Karpas-422 (cell line): ENCODE data around the gene ERC1. TPM values are rescaled to one million over a fixed set of nuclear protein-coding genes. Genes with fewer than 3 reads are reported as not detected.

ENCODE experiments used
- DNase-seq: peaks from one replicate; pipeline ENCODE4 v3.0.0-alpha.2; 2015
- H2AFZ ChIP-seq: fragments of 200-600 bp; sonication (generic); 2 replicates; pipeline ENCODE4 v1.6.1; 2014; ENCODE audit warnings: antibody characterized with exemption, low read length, mixed read lengths
- H3K27ac ChIP-seq: fragments of 200-600 bp; sonication (generic); 2 replicates; pipeline ENCODE4 v1.5.1; 2014; ENCODE audit warnings: mild to moderate bottlenecking, low read length, moderate library complexity
- H3K27me3 ChIP-seq: fragments of 200-600 bp; sonication (generic); 2 replicates; pipeline ENCODE4 v1.6.1; 2014; ENCODE audit warnings: low read length, mixed read lengths
- H3K36me3 ChIP-seq: fragments of 200-600 bp; sonication (generic); 2 replicates; pipeline ENCODE4 v1.6.1; 2014; ENCODE audit warnings: low read length, mixed read lengths; ENCODE audit not compliant: insufficient read depth
- H3K4me1 ChIP-seq: fragments of 200-600 bp; sonication (generic); 2 replicates; pipeline ENCODE4 v1.6.1; 2014; ENCODE audit warnings: mild to moderate bottlenecking, low read length, mixed read lengths
- H3K4me2 ChIP-seq: fragments of 200-600 bp; sonication (generic); 2 replicates; pipeline ENCODE4 v1.6.1; 2014; ENCODE audit warnings: low read length, low read depth, mild to moderate bottlenecking; ENCODE audit not compliant: poor library complexity, severe bottlenecking
- H3K4me3 ChIP-seq: fragments of 200-600 bp; sonication (generic); 2 replicates; pipeline ENCODE4 v1.5.1; 2014; ENCODE audit warnings: mild to moderate bottlenecking, antibody characterized with exemption, low read length, mixed read lengths
- H3K79me2 ChIP-seq: fragments of 200-600 bp; sonication (generic); 2 replicates; pipeline ENCODE4 v1.6.1; 2014; ENCODE audit warnings: mild to moderate bottlenecking, low read length, mixed read lengths
- H3K9ac ChIP-seq: fragments of 200-600 bp; sonication (generic); 2 replicates; pipeline ENCODE4 v1.6.0; 2014; ENCODE audit warnings: low read length
- H3K9me2 ChIP-seq: fragments of 200-600 bp; sonication (generic), shearing (Covaris generic); replicated peaks from 2 replicates; pipeline ENCODE4 v1.6.0; 2014; ENCODE audit warnings: mild to moderate bottlenecking, low read length, moderate library complexity; ENCODE audit not compliant: insufficient read depth
- H3K9me3 ChIP-seq: fragments of 300-700, 200-600 bp; sonication (generic); 2 replicates; pipeline ENCODE4 v1.6.1; 2014; ENCODE audit warnings: low read length, mixed read lengths
- H4K20me1 ChIP-seq: fragments of 200-600 bp; sonication (generic); 2 replicates; pipeline ENCODE4 v1.6.1; 2014; ENCODE audit warnings: mild to moderate bottlenecking, antibody characterized with exemption, low read length, low read depth; ENCODE audit not compliant: insufficient read depth
- total RNA-seq: library from RNA; depleted of rRNA; stranded (reverse); fragments of >200 nt; shearing (Covaris generic); gene quantifications from 2 replicates; pipeline ENCODE4 v1.2.3, GENCODE V29; 2014; ENCODE audit warnings: low replicate concordance

Gene ERC1
- total RNA-seq, 1 experiment from 2014 or later: 20.3 TPM

DNA sequence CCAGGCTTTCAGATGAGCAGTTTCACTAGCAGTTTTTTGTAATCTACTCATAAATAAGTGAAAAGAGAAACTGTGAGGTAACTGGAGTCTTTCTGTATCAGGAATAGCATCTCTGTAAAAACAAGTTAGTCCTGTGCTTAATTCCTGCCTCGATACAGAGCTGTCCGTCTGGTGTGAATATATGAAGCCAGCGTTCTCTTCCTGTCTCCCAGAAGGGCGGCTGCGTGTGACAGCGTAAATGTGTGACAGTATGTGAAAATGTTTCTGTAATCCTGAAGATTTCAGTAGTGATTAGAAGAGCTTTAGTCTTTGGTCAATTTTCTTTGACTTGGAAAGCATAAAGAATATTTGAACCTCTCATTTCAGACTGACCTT lies 453.1 kb downstream of the ERC1 start:
- Histone ChIP-seq H3K4me1 (no peaks in the 10 kb centered on the region), H3K9me3 (no peaks in the 10 kb centered on the region), H3K4me2 (no peak overlapping the region), H3K79me2 (no peaks in the 10 kb centered on the region), H3K4me3 (no peak overlapping the region), H3K27me3 (no peaks in the 10 kb centered on the region), H3K9ac (no peak overlapping the region), H2AFZ (no peak overlapping the region), H4K20me1 (no peaks in the 10 kb centered on the region), H3K27ac (no peak overlapping the region), H3K9me2 (no peaks in the 10 kb centered on the region), H3K36me3 (no peaks in the 10 kb centered on the region; the same call in none of the 2 replicates)
- no peak for DNase-seq

DNA sequence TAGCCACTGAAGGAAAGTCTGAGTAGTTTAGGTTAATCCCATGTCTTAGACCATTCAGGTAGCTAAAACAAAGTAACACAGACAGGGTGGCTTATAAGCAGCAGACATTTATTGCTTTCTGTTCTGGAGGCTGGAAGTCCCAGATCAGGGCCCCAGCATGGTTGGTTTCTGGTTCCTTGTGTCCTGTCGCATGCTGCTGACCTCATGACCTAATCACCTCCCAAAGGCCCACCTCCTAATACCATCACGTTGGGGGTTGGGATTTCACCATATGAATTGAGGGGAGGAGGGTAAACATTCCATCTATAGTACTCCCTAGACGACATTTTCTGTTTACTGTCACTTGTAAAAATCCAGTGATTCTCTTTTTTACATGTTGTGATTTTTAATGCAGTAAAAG lies 454.8 kb downstream of the ERC1 start:
- Histone ChIP-seq H3K79me2 (no peaks in the 10 kb centered on the region), H3K27me3 (no peaks in the 10 kb centered on the region), H3K4me1 (no peaks in the 10 kb centered on the region), H4K20me1 (no peaks in the 10 kb centered on the region), H3K9ac (no peak overlapping the region), H3K27ac (no peak overlapping the region), H3K9me3 (no peaks in the 10 kb centered on the region), H2AFZ (no peak overlapping the region), H3K36me3 (no peaks in the 10 kb centered on the region; the same call in none of the 2 replicates), H3K4me2 (no peak overlapping the region), H3K4me3 (no peak overlapping the region), H3K9me2 (no peaks in the 10 kb centered on the region)
- no peak for DNase-seq

GRCh38 chr12:1448336-1448735 lies 457.3 kb downstream of the ERC1 start:
- Histone ChIP-seq H3K4me2 (no peak overlapping the region), H3K27me3 (no peaks in the 10 kb centered on the region)
- DNase-seq: no peak

GRCh38 chr12:1453810-1454209 lies 462.8 kb downstream of the ERC1 start:
- H4K20me1 ChIP-seq: no peaks in the 10 kb centered on the region
- no peaks in the 10 kb centered on the region for H3K36me3 ChIP-seq
- H2AFZ ChIP-seq: no peak overlapping the region
- H3K4me2 ChIP-seq: no peak overlapping the region
- H3K9me2 ChIP-seq: no peaks in the 10 kb centered on the region
- H3K9ac ChIP-seq: no peak overlapping the region
- H3K4me3 ChIP-seq: no peak overlapping the region
- no peaks in the 10 kb centered on the region for H3K27me3 ChIP-seq
- H3K9me3 ChIP-seq: no peaks in the 10 kb centered on the region
- no peaks in the 10 kb centered on the region for H3K79me2 ChIP-seq
- DNase-seq: no peak
- H3K4me1 ChIP-seq: no peaks in the 10 kb centered on the region
- no peak overlapping the region for H3K27ac ChIP-seq

More at GRCh38 chr12:1448336-1448735, 457.3 kb downstream of the ERC1 start:
- Histone ChIP-seq H3K9me2 (no peaks in the 10 kb centered on the region), H4K20me1 (no peaks in the 10 kb centered on the region), H3K36me3 (no peaks in the 10 kb centered on the region; the same call in none of the 2 replicates), H3K9me3 (no peaks in the 10 kb centered on the region), H3K9ac (no peak overlapping the region), H3K4me1 (no peaks in the 10 kb centered on the region), H3K79me2 (no peaks in the 10 kb centered on the region), H3K27ac (no peak overlapping the region), H3K4me3 (no peak overlapping the region), H2AFZ (no peak overlapping the region)

DNA sequence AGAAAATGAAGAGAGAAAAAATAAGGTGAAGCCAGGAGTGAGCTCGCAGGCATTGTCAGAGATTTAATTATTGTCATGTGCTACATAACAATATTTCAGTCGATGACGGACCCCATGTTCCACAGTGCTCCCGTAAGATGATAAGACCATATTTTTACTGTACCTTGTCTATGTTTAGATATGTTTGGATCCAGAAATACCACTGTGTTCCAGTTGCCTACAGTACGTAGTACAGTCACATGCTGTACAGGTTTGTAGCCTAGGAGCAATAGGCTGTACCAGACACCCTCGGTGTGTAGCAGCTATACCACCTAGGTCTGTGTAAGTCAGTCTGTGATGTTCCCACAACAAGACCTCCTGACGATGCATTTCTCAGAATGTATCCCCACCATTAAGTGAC lies 465.9 kb downstream of the ERC1 start:
- no peaks in the 10 kb centered on the region for H4K20me1 ChIP-seq
- H3K9me2 ChIP-seq: no peaks in the 10 kb centered on the region
- no peak overlapping the region for H2AFZ ChIP-seq
- DNase-seq: no peak
- H3K27me3 ChIP-seq: no peaks in the 10 kb centered on the region
- no peak overlapping the region for H3K4me3 ChIP-seq
- no peaks in the 10 kb centered on the region for H3K36me3 ChIP-seq
- H3K4me2 ChIP-seq: no peak overlapping the region
- no peak overlapping the region for H3K27ac ChIP-seq
- no peaks in the 10 kb centered on the region for H3K9me3 ChIP-seq
- H3K4me1 ChIP-seq: no peaks in the 10 kb centered on the region; the same call in 1 of the 2 replicates
- no peak overlapping the region for H3K9ac ChIP-seq
- no peaks in the 10 kb centered on the region for H3K79me2 ChIP-seq

GRCh38 chr12:1457901-1458300 lies 466.9 kb downstream of the ERC1 start:
- Histone ChIP-seq H3K4me2 (no peak overlapping the region), H3K4me3 (no peak overlapping the region), H3K36me3 (no peaks in the 10 kb centered on the region), H3K4me1 (no peaks in the 10 kb centered on the region; the same call in 1 of the 2 replicates), H2AFZ (no peak overlapping the region), H3K9ac (no peak overlapping the region), H3K9me2 (no peaks in the 10 kb centered on the region), H3K27ac (no peak overlapping the region), H3K79me2 (no peaks in the 10 kb centered on the region), H4K20me1 (no peaks in the 10 kb centered on the region), H3K27me3 (no peaks in the 10 kb centered on the region), H3K9me3 (no peaks in the 10 kb centered on the region)
- no peak for DNase-seq

- H3K79me2 ChIP-seq: no peaks in the 10 kb centered on the region
- no peak overlapping the region for H2AFZ ChIP-seq
- H3K4me1 ChIP-seq: no peaks in the 10 kb centered on the region; the same call in 1 of the 2 replicates
- H3K27ac ChIP-seq: no peak overlapping the region
- no peaks in the 10 kb centered on the region for H3K27me3 ChIP-seq
- no peak overlapping the region for H3K4me3 ChIP-seq
- H3K4me2 ChIP-seq: no peak overlapping the region
- no peaks in the 10 kb centered on the region for H3K9me3 ChIP-seq
- H3K9ac ChIP-seq: no peak overlapping the region
- H3K9me2 ChIP-seq: no peaks in the 10 kb centered on the region
- H4K20me1 ChIP-seq: no peaks in the 10 kb centered on the region
- no peak for DNase-seq
- no peaks in the 10 kb centered on the region for H3K36me3 ChIP-seq
Measured at GRCh38 chr12:1459339-1459738, 468.3 kb downstream of the ERC1 start.

DNA sequence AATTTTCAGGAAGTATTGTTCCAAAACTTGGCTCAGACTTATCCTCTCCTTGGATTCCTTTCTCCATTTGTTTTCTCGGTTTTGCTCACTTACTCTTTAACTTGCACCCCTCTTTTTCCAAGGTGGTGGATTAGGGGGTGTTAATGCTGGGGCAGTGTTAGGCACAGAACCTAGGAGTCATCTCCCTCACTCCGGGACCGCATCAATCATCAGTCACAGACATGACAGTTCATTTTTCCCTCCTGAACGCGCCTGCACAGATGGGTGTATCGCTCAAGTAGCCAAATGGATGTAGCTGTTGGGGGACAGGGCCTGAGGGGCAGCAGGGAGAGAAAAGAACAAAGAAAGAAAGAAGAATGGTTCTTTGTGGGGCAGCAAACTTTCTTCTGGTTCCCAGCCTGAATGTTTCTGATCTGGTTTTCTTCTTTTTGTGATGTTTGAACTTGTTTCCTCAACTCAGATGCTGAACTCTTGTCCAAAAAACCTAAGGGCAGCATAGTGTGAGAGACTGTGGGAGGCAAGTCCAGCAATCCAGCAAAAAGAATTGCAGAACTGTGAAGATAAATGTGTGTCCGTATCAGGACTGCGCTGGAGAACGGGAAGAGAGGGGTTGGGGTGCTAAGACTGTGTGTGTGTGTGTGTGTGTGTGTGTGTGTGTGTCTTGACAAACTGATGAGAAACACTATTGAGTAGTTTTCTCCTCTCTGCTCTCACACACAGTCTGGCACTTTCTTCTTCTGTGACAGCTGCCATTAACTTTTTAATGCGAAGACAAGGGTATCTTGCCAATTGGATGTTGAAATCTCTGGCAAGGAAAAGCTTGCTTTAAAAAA lies 472.3 kb downstream of the ERC1 start:
- H3K4me3 ChIP-seq: no peak overlapping the region
- DNase-seq: no peak
- H3K4me2 ChIP-seq: no peak overlapping the region
- no peaks in the 10 kb centered on the region for H3K36me3 ChIP-seq
- H3K27me3 ChIP-seq: no peaks in the 10 kb centered on the region
- H2AFZ ChIP-seq: no peak overlapping the region
- no peaks in the 10 kb centered on the region for H3K9me3 ChIP-seq
- no peaks in the 10 kb centered on the region for H3K9me2 ChIP-seq
- H3K27ac ChIP-seq: no peak overlapping the region
- no peaks in the 10 kb centered on the region for H4K20me1 ChIP-seq
- no peak overlapping the region for H3K9ac ChIP-seq
- no peaks in the 10 kb centered on the region; the same call in 1 of the 2 replicates for H3K4me1 ChIP-seq
- no peaks in the 10 kb centered on the region for H3K79me2 ChIP-seq
